Activated T-helper 17 cell treated with anti-CD3 and anti-CD28 coated beads, Interleukin-2, amount 50 U/mL, for 72 hours (primary cell): ENCODE results near the gene RIPOR3. TPM values are rescaled to one million over a fixed set of nuclear protein-coding genes. Genes with fewer than 3 reads are reported as not detected.

Experiments used
- total RNA-seq, 2 donors: library from RNA; stranded (reverse); gene quantifications; one replicate each; pipeline ENCODE4 v1.2.3, GENCODE V29; 2022

The RIPOR3 gene
- total RNA-seq, 2 donors from 2014 or later, result not detected

Other genes with a start within 250 kb of the RIPOR3 start
- 10 to 100 TPM; 68.3 to 77.1 TPM for gene PTPN1, start 181.2 kb downstream of the RIPOR3 start, total RNA-seq
- gene PARD6B, start 40.0 kb upstream of the RIPOR3 start, total RNA-seq, result 1 to 10 TPM; 3.2 to 7.8 TPM
- gene BCAS4, start 103.5 kb upstream of the RIPOR3 start, total RNA-seq, result 1 to 10 TPM; 3.8 to 9.7 TPM
- 10 to 100 TPM; 57.9 to 75.4 TPM for gene ADNP, start 239.9 kb upstream of the RIPOR3 start, total RNA-seq